ENCODE results near the gene ABCC1.
A peak's percentile ranks its signal among the peaks of the same experiment; 100 is the strongest.

The ABCC1 gene

DNA sequence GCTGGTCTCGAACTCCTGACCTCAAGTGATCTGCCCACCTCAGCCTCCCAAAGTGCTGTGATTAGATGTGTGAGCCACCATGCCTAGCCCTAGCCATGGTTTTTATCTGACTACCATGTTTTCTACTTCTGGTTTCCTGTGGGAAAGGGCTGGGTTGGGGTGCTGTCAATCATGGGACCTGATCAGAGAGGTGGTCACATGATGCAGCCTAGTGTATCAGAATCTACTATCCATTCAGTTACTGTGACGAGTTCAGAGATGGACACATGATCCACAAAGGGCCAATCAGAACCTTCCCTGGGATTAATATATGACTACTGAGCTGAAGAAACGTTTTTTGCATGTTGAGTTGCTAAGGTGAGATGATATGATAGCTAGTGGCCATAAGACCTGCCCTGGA is 214.8 kb downstream of the ABCC1 start:
- Mint-ChIP-seq H3K36me3 (ENCODE audit: low read depth) (peaks cover 36% of the 10 kb centered on the region), H3K9me3 (peaks cover 38% of the 10 kb centered on the region), H3K4me1 (no peaks in the 10 kb centered on the region), H3K4me3 (no peak overlapping the region), H3K27me3 (ENCODE audit: low read depth, poor library complexity) (peaks cover 4% of the 10 kb centered on the region), H3K27ac (no peak overlapping the region)
- TF ChIP-seq, protein P1, sequence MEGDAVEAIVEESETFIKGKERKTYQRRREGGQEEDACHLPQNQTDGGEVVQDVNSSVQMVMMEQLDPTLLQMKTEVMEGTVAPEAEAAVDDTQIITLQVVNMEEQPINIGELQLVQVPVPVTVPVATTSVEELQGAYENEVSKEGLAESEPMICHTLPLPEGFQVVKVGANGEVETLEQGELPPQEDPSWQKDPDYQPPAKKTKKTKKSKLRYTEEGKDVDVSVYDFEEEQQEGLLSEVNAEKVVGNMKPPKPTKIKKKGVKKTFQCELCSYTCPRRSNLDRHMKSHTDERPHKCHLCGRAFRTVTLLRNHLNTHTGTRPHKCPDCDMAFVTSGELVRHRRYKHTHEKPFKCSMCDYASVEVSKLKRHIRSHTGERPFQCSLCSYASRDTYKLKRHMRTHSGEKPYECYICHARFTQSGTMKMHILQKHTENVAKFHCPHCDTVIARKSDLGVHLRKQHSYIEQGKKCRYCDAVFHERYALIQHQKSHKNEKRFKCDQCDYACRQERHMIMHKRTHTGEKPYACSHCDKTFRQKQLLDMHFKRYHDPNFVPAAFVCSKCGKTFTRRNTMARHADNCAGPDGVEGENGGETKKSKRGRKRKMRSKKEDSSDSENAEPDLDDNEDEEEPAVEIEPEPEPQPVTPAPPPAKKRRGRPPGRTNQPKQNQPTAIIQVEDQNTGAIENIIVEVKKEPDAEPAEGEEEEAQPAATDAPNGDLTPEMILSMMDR (IDR thresholded peaks at IDR 0.05): no peak
- no peak for DNase-seq

DNA sequence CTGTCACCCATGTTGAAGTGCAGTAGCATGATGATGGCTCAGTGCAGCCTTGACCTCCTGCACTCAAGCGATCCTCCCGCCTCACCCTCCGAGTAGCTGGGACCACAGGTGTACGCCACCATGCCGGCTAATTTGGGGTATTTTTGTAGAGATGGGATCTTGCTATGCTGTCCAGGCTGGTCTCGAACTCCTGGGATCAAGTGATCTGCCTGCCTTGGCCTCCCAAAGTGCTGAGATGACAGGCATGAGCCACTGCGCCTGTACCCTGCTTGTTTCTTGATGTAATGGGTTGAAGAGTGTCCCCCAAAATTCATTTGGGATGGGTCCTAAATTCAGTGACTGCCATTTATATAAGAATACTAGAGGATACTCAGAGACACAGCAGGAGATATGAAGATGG is 216.7 kb downstream of the ABCC1 start:
- H3K27me3 Mint-ChIP-seq (ENCODE audit: low read depth, poor library complexity): no peaks in the 10 kb centered on the region
- H3K4me1 Mint-ChIP-seq: no peaks in the 10 kb centered on the region
- no peak for DNase-seq
- H3K27ac Mint-ChIP-seq: no peak overlapping the region
- no peak overlapping the region for H3K4me3 Mint-ChIP-seq
- peaks cover 21% of the 10 kb centered on the region for H3K36me3 Mint-ChIP-seq (ENCODE audit: low read depth)
- TF ChIP-seq, protein P1 (IDR thresholded peaks at IDR 0.05): no peak
- H3K9me3 Mint-ChIP-seq: peaks cover 20% of the 10 kb centered on the region

- Mint-ChIP-seq H3K27me3 (ENCODE audit: low read depth, poor library complexity) (no peaks in the 10 kb centered on the region), H3K4me1 (no peaks in the 10 kb centered on the region), H3K36me3 (ENCODE audit: low read depth) (peaks cover 16% of the 10 kb centered on the region), H3K9me3 (peaks cover 13% of the 10 kb centered on the region), H3K4me3 (no peak overlapping the region), H3K27ac (peak overlapping the region; percentile 75)
- DNase-seq: no peak
- TF ChIP-seq, protein P1 (IDR thresholded peaks at IDR 0.05): no peak
These were observed 217.5 kb downstream of the ABCC1 start for GRCh38 chr16:16166949-16167348.

GRCh38 chr16:16167927-16168326 is 218.5 kb downstream of the ABCC1 start:
- H3K36me3 Mint-ChIP-seq (ENCODE audit: low read depth): peaks cover 9% of the 10 kb centered on the region
- no peak overlapping the region for H3K27ac Mint-ChIP-seq
- DNase-seq: no peak
- TF ChIP-seq, protein P1 (IDR thresholded peaks at IDR 0.05): no peak
- H3K4me3 Mint-ChIP-seq: no peak overlapping the region
- H3K4me1 Mint-ChIP-seq: no peaks in the 10 kb centered on the region
- peaks cover 6% of the 10 kb centered on the region for H3K9me3 Mint-ChIP-seq
- no peaks in the 10 kb centered on the region for H3K27me3 Mint-ChIP-seq (ENCODE audit: low read depth, poor library complexity)

GRCh38 chr16:16168431-16168830 is 219.0 kb downstream of the ABCC1 start:
- Mint-ChIP-seq H3K27me3 (ENCODE audit: low read depth, poor library complexity) (no peaks in the 10 kb centered on the region), H3K27ac (no peak overlapping the region), H3K4me3 (no peak overlapping the region), H3K36me3 (ENCODE audit: low read depth) (peaks cover 8% of the 10 kb centered on the region), H3K9me3 (peaks cover 3% of the 10 kb centered on the region), H3K4me1 (no peaks in the 10 kb centered on the region)
- DNase-seq: no peak
- TF ChIP-seq, protein P1 (IDR thresholded peaks at IDR 0.05): no peak

- no peaks in the 10 kb centered on the region for H3K27me3 Mint-ChIP-seq (ENCODE audit: low read depth, poor library complexity)
- H3K36me3 Mint-ChIP-seq (ENCODE audit: low read depth): peaks cover 3% of the 10 kb centered on the region
- no peaks in the 10 kb centered on the region for H3K4me1 Mint-ChIP-seq
- no peak for DNase-seq
- TF ChIP-seq, protein P1 (IDR thresholded peaks at IDR 0.05): no peak
- H3K9me3 Mint-ChIP-seq: no peaks in the 10 kb centered on the region
- no peak overlapping the region for H3K27ac Mint-ChIP-seq
- H3K4me3 Mint-ChIP-seq: no peak overlapping the region
These were observed 220.2 kb downstream of the ABCC1 start for GRCh38 chr16:16169615-16170014.

All from nephron progenitor cell (in vitro differentiated cells).